ENCODE results near the gene NHS. TPM values are rescaled to one million over a fixed set of nuclear protein-coding genes. Genes with fewer than 3 reads are reported as not detected.
A peak's percentile ranks its signal among the peaks of the same experiment; 100 is the strongest.

Gene NHS
- polyA plus RNA-seq, 1 donor, result 1.4 TPM

DNA sequence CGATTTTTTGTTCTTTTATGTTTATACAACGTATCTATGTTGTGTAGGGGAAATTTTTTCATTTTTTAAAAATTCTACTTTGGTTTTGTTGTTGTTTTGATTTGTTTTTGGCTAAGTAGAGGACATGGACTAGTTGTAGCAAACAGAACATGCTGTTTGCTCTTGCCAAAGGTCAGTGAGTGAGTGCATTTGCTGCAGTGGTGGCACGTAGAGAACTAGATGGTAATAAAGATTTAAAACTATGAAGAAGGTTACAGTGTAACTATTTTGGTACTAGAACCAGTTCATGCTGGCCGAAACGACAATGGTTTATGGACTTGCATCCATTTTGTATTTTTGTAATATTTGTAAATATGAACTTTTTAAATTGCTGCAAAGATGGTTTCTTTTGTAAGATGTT, 360.4 kb downstream of the NHS start:
- no peak for DNase-seq (ENCODE audit: low read depth)

DNA sequence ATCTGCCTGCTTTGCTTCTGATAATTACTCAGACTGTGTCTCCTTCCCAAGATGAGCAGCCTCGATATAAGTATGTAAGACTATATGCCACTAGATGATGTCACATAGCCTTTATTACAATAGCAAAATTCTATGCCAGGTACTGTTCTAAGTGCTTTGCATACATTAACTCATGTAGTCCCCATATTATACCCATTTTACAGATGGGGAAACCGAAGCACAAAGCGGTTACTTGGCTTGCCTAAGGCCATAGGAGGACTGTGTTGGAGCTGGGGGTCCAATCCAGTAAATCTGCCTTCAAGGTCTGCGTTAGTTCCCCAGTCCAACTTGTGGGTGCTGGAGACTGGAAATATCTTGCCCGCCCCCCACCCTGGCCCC, 361.5 kb downstream of the NHS start:
- no peak for DNase-seq (ENCODE audit: low read depth)

DNA sequence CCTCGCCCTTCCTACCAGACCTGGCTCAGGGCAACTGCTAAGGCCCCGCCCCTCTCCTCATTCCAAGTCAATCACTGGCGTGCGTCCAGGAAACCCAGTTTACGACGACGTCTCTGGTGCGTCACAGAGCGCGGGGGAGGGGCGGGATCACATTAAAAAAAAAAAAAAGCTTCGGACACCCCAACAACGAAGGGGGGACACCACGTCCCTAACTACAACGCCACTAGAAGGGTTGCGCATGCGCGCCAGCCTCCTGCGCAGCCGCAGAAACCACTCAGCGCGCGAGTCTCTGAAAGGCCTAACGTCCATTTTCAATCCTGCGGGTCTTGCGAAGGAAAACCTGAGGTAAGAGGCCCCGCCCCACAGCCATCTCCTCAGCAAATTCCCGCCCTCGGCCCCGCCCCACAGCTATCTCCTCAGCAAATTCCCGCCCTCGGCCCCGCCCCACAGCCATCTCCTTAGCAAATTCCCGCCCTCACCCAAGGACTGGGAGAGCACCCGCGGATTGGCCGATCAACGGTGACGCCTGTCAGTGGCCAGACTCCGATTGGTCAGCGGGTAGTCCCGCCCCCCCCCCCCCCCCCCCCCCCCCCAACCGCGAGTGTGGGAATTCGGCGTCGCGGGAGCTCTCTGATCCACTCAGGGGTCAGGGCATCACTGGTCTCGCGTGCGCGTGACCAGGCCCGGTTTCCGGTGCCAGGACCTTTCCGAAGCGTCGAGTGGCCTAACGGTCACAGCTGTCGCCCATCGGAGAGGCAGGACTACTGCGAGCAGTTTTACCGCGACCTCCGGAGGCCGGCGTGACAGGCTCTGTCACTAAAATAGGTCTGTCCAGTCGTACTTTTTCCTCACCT, 362.1 kb downstream of the NHS start, which contains the start of gene SCML1:
SCML1 (plus strand) TSS at position 638 of the 854 bp plus-strand sequence. CDS start 6,694 bp downstream, outside the sequence.
- DNase-seq (ENCODE audit: low read depth), result peak; percentile 78

DNA sequence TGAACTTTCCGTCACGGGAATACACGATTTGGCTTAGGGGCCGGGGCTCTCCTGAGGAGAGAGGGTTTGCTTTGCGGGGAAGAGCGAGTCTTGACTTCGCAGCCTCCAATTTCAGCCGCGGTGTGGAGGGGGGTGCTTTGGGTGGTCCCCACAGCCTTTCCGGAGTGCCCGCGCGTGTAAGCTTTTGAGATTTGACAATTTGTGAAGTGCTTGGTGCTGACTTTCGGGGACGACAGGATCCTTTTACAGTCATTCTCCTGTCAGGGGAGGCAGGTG, 362.6 kb downstream of the NHS start:
- no peak for DNase-seq (ENCODE audit: low read depth)

DNA sequence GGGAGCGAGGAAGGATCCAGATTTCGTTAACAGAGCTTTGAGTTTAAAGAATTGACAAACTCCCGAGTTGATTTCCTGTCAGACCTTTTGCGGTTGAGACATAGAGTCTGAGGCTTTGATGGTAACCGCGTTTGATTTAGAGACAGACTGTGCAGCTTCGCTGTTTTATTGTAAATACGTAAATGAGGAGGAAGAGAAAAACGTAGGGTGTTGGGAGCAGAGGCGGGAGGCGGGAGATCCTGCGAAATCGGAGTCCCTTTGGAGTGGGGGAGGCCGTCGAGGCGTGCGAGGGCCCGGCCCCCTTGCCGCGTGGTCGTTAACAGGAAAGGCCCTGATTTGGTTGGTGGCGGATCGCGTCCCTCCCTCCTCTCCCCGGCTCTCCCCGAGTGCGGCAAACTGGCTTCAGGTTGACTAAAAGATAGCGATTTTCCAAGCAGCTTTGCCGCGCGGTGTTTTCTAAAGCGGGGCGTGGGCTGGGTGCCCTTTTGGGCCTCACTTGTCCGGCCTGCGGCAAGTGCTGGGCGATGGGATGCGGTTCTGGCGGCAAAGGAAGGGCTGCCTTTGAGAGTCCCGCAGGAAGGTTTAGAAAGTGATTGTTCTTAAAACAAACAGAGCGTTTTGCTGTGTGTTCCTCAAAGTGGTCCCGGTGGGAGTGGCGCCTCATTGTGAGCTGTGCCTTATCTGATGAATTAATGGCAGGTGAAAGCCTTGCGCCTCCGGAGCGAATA, 363.1 kb downstream of the NHS start:
- no peak for DNase-seq (ENCODE audit: low read depth)

DNA sequence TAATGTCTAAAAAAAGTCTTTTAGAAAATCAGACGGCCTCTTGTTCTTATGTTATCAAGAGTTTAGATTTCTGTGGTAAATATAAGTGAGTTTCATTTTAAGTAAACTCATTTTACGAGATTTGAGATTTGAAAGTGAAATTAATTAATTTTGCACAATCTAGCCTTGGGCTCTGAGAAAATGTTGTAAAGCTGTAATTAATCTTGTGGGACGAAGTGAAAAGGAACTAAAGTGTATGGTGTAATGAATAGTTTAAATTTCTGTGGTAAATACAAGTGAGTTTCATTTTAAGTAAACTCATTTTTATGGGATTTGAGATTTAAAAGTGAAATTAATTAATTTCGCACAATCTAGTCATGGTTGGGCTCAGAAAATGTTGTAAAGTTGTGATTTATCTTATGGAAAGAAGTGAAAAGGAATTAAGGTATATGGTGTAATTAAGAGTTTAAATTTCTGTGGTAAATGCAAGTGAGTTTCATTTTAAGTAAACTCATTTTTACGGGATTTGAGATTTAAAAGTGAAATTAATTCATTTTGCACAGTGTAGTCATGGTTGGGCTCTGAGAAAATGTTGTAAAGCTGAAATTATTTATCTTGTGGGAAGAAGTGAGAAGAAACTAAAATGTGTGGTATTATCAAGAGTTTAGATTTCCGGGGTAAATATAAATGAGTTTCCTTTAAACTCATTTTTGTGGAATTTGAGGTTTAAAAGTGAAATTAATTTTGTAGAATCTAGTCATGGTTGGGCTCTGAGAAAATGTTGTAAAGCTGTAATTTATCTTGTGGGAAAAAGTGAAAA, 363.9 kb downstream of the NHS start:
- DNase-seq (ENCODE audit: low read depth), result no peak

DNA sequence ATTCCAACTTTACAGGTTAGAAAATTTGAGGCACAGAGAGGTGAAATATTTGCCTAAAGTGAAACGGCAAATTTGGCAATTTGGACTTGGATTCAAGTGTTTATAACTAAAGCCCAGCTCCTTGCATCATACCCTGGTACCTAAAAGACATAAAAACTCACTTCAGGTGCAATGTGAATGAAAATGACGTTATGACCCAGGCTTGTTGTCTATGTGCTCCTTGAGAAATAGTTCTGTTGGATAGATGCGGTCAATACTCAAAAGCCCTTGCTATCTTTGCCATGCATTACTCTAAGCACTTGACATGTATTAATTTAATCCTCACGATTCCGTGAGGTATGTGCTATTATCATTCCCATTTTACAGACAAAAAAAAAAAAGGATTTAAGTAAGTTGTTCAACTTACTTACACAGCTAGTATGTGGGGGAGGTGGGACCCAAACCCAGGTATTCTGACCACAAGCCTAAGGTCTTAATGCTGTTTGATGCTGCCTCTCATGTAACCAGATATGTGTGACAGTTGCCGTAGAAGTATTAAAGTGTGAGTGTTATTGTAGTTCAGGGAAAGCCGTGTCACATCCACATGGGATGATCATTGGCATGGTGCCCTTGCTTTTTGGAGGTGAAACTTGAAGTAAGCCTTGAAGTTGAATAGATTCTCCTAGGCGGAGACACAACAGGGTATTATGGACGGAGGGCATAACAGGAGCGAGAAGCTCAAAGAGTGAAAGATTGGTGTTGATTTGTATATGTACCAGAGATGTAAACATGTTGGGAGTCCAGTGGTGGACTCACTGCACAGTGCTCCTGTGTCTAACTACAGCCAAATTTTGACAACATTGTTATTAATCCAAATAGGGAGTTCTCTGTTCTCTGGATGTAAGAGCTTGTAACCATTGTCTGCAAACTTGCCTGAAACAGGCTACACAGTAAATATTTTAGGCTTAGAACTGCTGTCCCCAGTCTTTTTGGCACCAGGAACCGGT, 365.4 kb downstream of the NHS start:
- DNase-seq (ENCODE audit: low read depth), result no peak

DNA sequence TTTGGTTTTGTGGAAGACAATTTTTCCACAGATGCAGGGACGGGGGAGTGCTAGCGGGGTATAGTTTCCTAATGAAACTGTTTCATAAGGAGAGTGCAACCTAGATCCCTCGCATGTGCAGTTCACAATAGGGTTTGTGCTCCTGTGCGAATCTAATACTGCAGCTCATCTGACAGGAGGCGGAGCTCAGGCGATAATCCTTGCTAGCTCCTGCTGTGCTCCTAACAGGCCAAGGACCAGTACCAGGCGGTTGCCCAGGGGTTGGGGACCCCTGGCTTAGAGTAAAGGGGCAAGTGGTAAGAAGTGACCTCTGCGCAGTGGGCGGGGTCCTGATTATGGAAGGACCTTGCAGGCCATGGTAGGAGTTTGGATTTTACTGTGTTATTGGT, 366.1 kb downstream of the NHS start:
- DNase-seq (ENCODE audit: low read depth), result no peak

DNA sequence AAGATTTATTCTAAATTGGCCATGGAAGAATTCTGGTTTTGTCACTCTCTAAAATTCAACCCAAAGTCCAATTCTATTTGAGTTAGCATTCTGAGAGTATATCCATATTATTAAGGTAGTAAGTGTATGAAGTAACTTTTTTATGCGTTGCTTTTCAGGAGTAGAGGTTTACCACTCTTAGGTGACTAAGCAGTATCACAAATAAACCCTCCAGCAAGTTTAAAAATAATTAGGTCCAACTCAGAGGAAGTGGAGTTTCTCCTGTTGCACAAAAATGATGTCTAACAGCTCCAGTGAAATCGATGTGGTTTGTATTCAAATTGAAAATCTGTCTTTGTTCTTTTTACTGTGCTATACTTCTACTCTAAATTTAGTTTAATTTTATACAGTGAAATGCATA, 368.9 kb downstream of the NHS start:
- no peak for DNase-seq (ENCODE audit: low read depth)

DNA sequence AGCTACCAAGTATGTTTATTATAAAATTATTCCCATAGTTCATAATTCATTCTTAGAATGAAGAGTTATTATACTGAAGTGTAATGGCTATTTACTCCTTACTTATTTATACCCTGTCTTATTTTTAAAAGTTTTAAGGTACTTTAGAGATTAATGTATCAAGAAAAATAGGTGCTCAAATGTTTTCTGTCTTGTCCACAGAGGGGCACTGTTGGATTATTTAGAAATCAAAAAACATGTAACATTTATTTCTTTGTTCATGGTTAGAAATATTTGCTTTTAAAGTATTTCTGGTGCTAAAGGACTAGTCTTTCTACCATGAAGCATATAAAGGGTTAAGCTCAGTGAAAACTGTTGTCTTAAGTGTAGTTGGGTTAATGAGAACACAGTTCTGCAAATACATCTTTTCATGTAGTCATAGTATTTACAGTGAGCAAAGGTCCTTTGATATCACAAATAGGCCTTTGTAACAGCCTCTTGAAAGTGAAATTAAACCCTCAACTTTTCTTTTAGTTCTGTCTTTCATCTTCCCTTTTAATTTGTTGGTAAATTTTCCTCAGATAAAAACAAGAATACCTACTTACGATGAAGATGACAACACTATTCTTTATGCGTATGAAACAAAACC, 370.0 kb downstream of the NHS start:
- DNase-seq (ENCODE audit: low read depth), result no peak

DNA sequence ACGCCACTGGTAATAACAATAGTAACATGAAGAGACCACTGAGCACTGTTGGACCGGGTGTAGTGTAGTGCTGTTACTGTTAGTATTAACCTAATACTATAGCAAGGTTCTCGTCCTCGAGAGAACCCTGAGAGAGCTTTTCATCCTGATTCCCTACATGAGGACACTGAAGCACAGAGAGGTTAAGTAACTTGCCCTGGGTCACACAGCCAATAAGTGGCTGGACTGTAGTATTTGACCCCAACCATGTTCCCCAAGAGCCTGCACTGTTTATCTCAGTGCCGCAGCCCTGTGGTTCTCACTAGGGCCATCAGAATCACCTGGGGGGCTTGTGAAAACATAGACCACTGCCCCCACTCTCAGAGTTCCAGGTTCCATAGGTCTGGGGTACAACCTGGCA, 372.7 kb downstream of the NHS start:
- no peak for DNase-seq (ENCODE audit: low read depth)

DNA sequence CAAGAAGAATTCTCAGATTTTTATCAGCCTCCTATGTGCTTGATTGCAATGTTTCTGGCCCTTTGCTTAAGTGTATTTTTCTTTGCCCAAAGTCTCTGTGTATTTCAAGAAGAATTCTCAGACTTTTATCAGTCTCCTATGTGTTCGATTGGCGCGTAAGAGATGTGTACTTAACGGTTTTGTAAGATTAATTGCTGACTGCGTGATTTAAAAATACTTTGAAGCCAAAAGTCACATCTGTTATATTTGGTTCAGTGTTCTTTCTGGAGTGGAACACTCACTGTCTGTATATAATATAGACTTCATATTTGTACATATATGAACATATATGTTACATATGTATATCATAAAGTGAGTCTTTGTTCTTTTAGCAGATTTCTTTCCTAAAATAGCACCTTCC, 373.7 kb downstream of the NHS start:
- DNase-seq (ENCODE audit: low read depth), result no peak

DNA sequence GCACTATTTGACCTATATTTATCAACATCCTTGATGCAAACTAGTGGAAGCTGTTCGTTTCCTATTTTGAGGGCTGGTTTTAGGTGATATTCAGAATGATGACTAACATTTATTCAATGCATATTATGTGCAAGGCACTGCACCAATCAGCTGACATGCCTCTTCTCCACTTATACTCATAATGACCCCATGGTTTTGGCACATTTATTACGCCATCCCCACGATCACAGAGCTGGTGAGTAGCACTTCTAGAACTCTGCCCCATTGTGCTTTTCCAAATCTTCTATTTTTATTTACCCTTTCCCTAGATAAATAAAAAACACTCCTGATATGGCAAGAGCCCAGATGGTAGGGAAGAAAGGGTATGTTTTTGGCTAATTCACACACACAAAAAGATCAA, 375.4 kb downstream of the NHS start:
- no peak for DNase-seq (ENCODE audit: low read depth)

DNA sequence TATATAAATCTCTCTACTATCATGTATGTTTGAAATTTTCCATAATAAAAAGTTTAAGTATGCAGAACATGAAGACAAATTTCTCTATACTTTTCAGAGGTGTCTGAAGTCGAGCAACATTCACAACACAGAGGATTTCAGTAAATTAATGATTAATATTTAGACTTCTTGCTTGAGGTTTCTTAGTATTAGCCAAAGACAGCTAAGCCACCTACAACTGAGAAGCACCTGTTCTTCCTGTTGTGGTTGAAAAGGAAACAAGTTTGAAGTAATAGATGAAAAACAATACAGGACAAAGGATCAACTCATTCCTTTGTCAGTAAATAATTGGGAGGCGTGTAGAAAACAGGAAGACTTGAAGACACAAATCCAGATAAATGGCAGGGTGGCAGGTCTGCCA, 383.4 kb downstream of the NHS start:
- DNase-seq (ENCODE audit: low read depth), result no peak

DNA sequence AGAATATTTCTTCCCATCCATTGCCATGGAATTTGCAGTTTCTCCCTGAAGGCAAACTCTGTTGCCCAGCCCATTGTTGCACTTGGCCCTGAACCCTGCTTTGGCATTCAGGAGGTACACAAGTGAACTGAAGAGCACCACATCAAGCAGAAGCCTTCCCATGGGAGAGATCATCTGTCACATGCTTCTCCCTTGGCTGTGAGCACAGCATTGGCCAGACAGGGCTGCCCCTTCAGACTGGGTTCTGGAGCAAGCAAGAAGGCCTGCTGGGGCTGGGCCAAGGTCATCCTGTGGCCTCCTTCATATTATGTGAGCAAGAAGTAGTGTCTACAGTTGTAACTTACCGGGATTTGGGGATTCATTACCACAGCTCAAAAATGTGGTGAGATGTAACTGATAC, 385.0 kb downstream of the NHS start:
- no peak for DNase-seq (ENCODE audit: low read depth)

DNA sequence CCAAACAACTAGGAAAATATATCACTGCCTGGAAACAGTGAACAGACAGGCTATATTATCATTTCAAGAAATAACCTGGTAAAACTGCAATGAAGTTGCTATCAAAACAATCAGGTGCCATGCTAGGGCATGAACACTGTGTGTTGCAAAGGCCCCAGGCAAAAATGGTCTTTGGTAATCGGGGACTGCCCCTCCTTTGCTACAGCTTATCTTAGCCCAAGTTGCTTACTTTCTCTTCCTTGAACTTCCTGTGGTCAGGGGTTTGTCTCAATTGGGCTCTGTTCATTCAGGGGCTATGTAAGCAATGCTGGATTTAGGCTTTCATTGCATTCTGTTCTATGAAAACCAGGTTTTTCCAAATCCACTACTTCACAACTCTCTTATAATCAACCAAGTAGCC, 392.7 kb downstream of the NHS start:
- no peak for DNase-seq (ENCODE audit: low read depth)

DNA sequence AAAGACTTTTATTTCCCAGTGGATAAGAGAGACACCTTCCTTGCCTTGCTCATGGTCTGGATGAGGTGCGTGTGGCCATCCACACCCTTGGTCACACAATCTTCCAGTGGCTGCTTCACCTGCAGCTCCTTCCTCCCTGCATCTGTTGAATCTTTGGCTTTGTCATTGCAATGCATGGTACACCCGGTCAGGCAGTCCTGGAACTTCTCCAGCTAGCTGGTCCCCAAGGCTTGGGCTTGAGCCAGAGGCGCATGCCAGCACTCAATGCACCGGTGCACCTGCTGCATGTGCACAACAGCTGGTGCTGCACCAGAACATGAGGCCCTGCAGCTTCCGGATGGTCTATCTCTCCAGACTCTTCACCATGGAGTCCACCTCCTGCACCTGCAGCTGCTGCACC, 394.0 kb downstream of the NHS start:
- DNase-seq (ENCODE audit: low read depth), result no peak

DNA sequence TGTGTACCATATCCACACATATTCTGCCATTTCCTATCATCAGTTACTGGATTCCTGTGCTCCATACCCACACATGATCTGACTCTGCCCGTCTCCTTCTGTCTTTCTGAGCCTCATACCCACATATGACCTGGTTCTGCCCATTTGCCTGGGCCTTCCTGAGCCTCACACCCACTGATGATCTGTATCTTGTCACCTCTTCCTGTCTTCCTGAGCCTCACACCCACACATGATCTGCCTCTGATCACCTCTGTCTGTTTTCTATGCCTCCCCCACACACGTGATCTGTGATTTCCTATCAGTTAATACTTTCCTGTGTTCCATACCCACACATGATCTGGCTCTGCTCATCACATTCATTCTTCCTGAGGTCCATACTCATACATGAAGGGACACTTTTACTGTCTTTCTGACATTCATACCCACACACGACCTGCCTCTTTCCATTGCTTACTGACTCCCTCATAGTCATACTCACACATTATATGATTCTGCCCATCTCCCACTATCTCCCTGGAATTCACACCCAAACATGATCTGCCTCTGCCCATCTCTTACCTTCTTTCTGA, 394.8 kb downstream of the NHS start:
- DNase-seq (ENCODE audit: low read depth), result no peak

DNA sequence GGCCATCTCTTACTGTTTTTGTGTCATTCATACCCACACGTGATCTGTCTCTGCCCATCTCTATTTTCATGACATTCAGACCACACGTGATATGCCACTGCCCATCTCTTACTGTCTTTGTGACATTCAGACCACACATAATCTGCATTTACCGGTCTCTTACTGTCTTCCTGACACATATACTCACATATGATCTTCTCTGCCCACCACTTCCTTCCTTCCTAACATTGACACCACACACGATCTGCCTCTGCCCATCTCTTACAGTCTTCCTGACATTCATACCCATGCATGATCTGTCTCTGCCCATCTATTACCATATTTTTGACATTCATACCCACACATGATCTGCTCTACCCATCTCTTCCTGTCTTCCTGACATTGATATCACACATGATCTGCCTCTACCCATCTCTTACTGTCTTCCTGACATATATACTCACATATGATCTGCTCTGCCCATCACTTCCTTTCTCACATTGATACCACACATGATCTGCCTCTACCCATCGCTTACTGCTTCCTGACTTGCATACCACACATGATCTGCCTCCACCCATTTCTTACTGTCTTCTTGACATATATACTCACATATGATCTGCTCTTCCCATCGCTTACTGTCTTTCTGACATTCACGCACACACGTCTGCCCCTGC, 398.3 kb downstream of the NHS start:
- DNase-seq (ENCODE audit: low read depth), result no peak

DNA sequence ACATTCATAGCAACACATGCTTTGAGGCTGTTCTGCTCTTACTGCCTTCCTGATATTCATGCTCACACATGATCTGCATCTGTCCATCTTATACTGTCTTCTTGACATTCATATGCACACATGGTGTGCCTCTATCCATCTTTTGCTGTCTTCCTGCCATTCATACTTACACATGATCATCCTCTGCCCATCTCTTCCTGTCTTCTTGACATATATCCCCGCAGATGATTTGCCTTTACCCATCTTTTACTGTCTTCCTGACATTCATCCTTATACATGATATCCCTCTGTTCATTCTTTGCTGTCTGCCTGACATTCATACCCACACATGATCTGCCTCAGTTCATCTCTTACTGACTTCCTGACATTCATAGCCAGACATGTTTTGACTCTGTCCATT, 399.1 kb downstream of the NHS start:
- no peak for DNase-seq (ENCODE audit: low read depth)

All from forelimb muscle (tissue), 1 donor.